HepG2 (cell line): ENCODE results near the gene MAP3K14. TPM values are rescaled to one million over a fixed set of nuclear protein-coding genes. Genes with fewer than 3 reads are reported as not detected.
A peak's percentile ranks its signal among the peaks of the same experiment; 100 is the strongest.

ENCODE experiments used
- ADNP ChIP-seq: sonication (generic); formaldehyde crosslinking; IDR thresholded peaks from 2 replicates; pipeline ENCODE4 v1.4.0; 2020; ENCODE audit warnings: missing genetic modification reagents
- ARID4A ChIP-seq: sonication (generic); formaldehyde crosslinking; IDR thresholded peaks from 2 replicates; pipeline ENCODE4 v1.5.0; 2020; ENCODE audit warnings: mild to moderate bottlenecking, missing genetic modification reagents, borderline replicate concordance
- ATF4 ChIP-seq, 2 experiments: fragments of 450-650 bp in 1 of 2; sonication (generic) in 1 of 2; formaldehyde crosslinking; IDR thresholded peaks; 2 replicates each; pipeline versions ENCODE4 v1.5.0 to v1.8.0; 2020 to 2022; ENCODE audit warnings: mild to moderate bottlenecking in 1 of 2, missing genetic modification reagents in 1 of 2
- CEBPZ ChIP-seq: IDR thresholded peaks from 2 replicates; pipeline ENCODE4 v1.6.1; 2012; ENCODE audit warnings: low read length, improper control_type of control experiment
- CREM ChIP-seq, 2 experiments: sonication (generic) in 1 of 2; formaldehyde crosslinking in 1 of 2; IDR thresholded peaks; 2 replicates each; pipeline versions ENCODE4 v1.4.0 to v1.6.1; 2016 to 2020; ENCODE audit warnings: antibody characterized with exemption in 1 of 2, mild to moderate bottlenecking in 1 of 2, missing genetic modification reagents in 1 of 2
- EHMT2 ChIP-seq: fragments of 200-600 bp; sonication (generic); IDR thresholded peaks from 2 replicates; pipeline ENCODE4 v1.7.0; 2017; ENCODE audit warnings: antibody characterized with exemption, low read depth, low read length, borderline replicate concordance
- HIC2 ChIP-seq: sonication (generic); formaldehyde crosslinking; IDR thresholded peaks from 2 replicates; pipeline ENCODE4 v1.9.0; 2022; ENCODE audit warnings: low read depth, missing genetic modification reagents
- NRL ChIP-seq: sonication (generic); formaldehyde crosslinking; IDR thresholded peaks from 2 replicates; pipeline ENCODE4 v1.5.0; 2020; ENCODE audit warnings: missing genetic modification reagents, mild to moderate bottlenecking, moderate library complexity, borderline replicate concordance
- RELA ChIP-seq: sonication (generic); formaldehyde crosslinking; IDR thresholded peaks from 2 replicates; pipeline ENCODE4 v1.4.0; 2020; ENCODE audit warnings: missing genetic modification reagents
- REPIN1 ChIP-seq: sonication (generic); formaldehyde crosslinking; IDR thresholded peaks from 2 replicates; pipeline ENCODE4 v1.8.0; 2022; ENCODE audit warnings: missing genetic modification reagents, low read depth, mild to moderate bottlenecking, borderline replicate concordance
- SMYD3 ChIP-seq: sonication (generic); formaldehyde crosslinking; IDR thresholded peaks from 2 replicates; pipeline ENCODE4 v1.8.1; 2023; ENCODE audit warnings: mild to moderate bottlenecking, missing genetic modification reagents
- ZBTB3 ChIP-seq: sonication (generic); formaldehyde crosslinking; IDR thresholded peaks from 2 replicates; pipeline ENCODE4 v1.4.0; 2020; ENCODE audit warnings: low read depth, mild to moderate bottlenecking, moderate library complexity, missing genetic modification reagents, borderline replicate concordance
- ZNF296 ChIP-seq: sonication (generic); formaldehyde crosslinking; conservative IDR thresholded peaks from 2 replicates; pipeline ENCODE4 v1.5.0; 2020; ENCODE audit warnings: mild to moderate bottlenecking, missing genetic modification reagents
- ZNF710 ChIP-seq: sonication (generic); formaldehyde crosslinking; IDR thresholded peaks from 2 replicates; pipeline ENCODE4 v1.5.0; 2020; ENCODE audit warnings: mild to moderate bottlenecking, missing genetic modification reagents, borderline replicate concordance
- ZSCAN12 ChIP-seq: sonication (generic); formaldehyde crosslinking; IDR thresholded peaks from 2 replicates; pipeline ENCODE4 v1.9.0; 2021; ENCODE audit warnings: mild to moderate bottlenecking, missing genetic modification reagents
- polyA plus RNA-seq, 8 experiments: library from polyadenylated mRNA; depleted of rRNA in 3 of 8; stranded (reverse) in 7 of 8; unstranded in 1 of 8; fragments of >200 nt; fragmentation: Illumina TruSeq in 4 of 8; extraction: Trizol in 4 of 8; gene quantifications; 2 replicates each; pipeline versions ENCODE4 v1.2.1 to v1.2.3, GENCODE V29; 2011 to 2016; ENCODE audit warnings: low read depth in 4 of 8, missing spikeins in 1 of 8, mixed read lengths in 1 of 8; ENCODE audit not compliant: insufficient read depth in 1 of 8
- total RNA-seq, 5 experiments: library from RNA; depleted of rRNA; stranded (reverse); fragments of >200 nt; fragmentation: Illumina TruSeq; extraction: Trizol; gene quantifications; 2 replicates each; pipeline ENCODE4 v1.2.3, GENCODE V29; 2016; ENCODE audit warnings: low read depth in 1 of 5

The MAP3K14 gene
- total and polyA plus RNA-seq, 2 of the 13 experiments (the other 11 are each of a cell fraction or from before 2014, with no cell fraction given) = 2.6 TPM

GRCh38 chr17:45316434-45317110 is at the start of gene MAP3K14 (continued):
- peak; percentile 72 for TF ChIP-seq HIC2 (CRISPR knock-in tag)
- TF ChIP-seq NRL (CRISPR knock-in tag) = no peak; the same call in 1 of the 2 replicates
- no peak for TF ChIP-seq CREM (IDR thresholded peaks at IDR 0.05)
- TF ChIP-seq CREM (CRISPR knock-in tag; IDR thresholded peaks at IDR 0.05) = no peak
- no peak for TF ChIP-seq ZNF710
- TF ChIP-seq ADNP (CRISPR knock-in tag) = no peak
- TF ChIP-seq ATF4 (CRISPR knock-in tag; IDR thresholded peaks at IDR 0.05) = no peak
- TF ChIP-seq CEBPZ = no peak
- no peak for TF ChIP-seq ZNF296
- no peak; the same call in none of the 2 replicates for TF ChIP-seq ARID4A (CRISPR knock-in tag)
- no peak for TF ChIP-seq EHMT2
- no peak for TF ChIP-seq REPIN1 (CRISPR knock-in tag)
- TF ChIP-seq ZBTB3 (CRISPR knock-in tag) = no peak
- no peak; the same call in 1 of the 2 replicates for TF ChIP-seq ZSCAN12 (CRISPR knock-in tag)
- TF ChIP-seq SMYD3 (CRISPR knock-in tag) = peak; percentile 47; the same call in 1 of the 2 replicates
- TF ChIP-seq RELA (CRISPR knock-in tag) = no peak
